ENCODE results near the gene SOX18. TPM values are rescaled to one million over a fixed set of nuclear protein-coding genes. Genes with fewer than 3 reads are reported as not detected.

The SOX18 gene
- total and polyA plus RNA-seq, 2 of the 13 experiments (the other 11 are each of a cell fraction or from before 2014, with no cell fraction given): 1.6 to 1.9 TPM

GRCh38 chr20:64037199-64037497, 12.3 kb downstream of the SOX18 start (continued):
- no peak for TF ChIP-seq ZNF737 (CRISPR knock-in tag; IDR thresholded peaks at IDR 0.05; ENCODE audit: borderline replicate concordance)
- TF ChIP-seq ZNF678 (CRISPR knock-in tag; IDR thresholded peaks at IDR 0.05): peak; percentile 6; the same call in 1 of the 2 replicates
- TF ChIP-seq, protein P1, sequence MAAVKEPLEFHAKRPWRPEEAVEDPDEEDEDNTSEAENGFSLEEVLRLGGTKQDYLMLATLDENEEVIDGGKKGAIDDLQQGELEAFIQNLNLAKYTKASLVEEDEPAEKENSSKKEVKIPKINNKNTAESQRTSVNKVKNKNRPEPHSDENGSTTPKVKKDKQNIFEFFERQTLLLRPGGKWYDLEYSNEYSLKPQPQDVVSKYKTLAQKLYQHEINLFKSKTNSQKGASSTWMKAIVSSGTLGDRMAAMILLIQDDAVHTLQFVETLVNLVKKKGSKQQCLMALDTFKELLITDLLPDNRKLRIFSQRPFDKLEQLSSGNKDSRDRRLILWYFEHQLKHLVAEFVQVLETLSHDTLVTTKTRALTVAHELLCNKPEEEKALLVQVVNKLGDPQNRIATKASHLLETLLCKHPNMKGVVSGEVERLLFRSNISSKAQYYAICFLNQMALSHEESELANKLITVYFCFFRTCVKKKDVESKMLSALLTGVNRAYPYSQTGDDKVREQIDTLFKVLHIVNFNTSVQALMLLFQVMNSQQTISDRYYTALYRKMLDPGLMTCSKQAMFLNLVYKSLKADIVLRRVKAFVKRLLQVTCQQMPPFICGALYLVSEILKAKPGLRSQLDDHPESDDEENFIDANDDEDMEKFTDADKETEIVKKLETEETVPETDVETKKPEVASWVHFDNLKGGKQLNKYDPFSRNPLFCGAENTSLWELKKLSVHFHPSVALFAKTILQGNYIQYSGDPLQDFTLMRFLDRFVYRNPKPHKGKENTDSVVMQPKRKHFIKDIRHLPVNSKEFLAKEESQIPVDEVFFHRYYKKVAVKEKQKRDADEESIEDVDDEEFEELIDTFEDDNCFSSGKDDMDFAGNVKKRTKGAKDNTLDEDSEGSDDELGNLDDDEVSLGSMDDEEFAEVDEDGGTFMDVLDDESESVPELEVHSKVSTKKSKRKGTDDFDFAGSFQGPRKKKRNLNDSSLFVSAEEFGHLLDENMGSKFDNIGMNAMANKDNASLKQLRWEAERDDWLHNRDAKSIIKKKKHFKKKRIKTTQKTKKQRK (IDR thresholded peaks at IDR 0.05; ENCODE audit: low read length): no peak
- no peak for TF ChIP-seq ZBTB46 (CRISPR knock-in tag; IDR thresholded peaks at IDR 0.05; ENCODE audit: borderline replicate concordance)
- TF ChIP-seq ZNF260 (CRISPR knock-in tag; IDR thresholded peaks at IDR 0.05; ENCODE audit: borderline replicate concordance, low read depth): peak; percentile 55; the same call in 1 of the 2 replicates
- TF ChIP-seq ZNF503 (CRISPR knock-in tag; IDR thresholded peaks at IDR 0.05): no peak
- TF ChIP-seq NONO (IDR thresholded peaks at IDR 0.05): no peak
- TF ChIP-seq NONO (CRISPR knock-in tag; conservative IDR thresholded peaks at IDR 0.05): no peak
- no peak for TF ChIP-seq ETV5 (CRISPR knock-in tag; IDR thresholded peaks at IDR 0.05; ENCODE audit: borderline replicate concordance)
- TF ChIP-seq, protein P2, sequence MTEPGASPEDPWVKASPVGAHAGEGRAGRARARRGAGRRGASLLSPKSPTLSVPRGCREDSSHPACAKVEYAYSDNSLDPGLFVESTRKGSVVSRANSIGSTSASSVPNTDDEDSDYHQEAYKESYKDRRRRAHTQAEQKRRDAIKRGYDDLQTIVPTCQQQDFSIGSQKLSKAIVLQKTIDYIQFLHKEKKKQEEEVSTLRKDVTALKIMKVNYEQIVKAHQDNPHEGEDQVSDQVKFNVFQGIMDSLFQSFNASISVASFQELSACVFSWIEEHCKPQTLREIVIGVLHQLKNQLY (CRISPR knock-in tag; IDR thresholded peaks at IDR 0.05): no peak
- no peak for TF ChIP-seq CC2D1A (CRISPR knock-in tag; IDR thresholded peaks at IDR 0.05)
- no peak for TF ChIP-seq ADNP (CRISPR knock-in tag; IDR thresholded peaks at IDR 0.05)
- no peak for TF ChIP-seq GABPB1 (CRISPR knock-in tag; IDR thresholded peaks at IDR 0.05)
- TF ChIP-seq HES4 (CRISPR knock-in tag; IDR thresholded peaks at IDR 0.05; ENCODE audit: borderline replicate concordance): no peak
- no peak for TF ChIP-seq STAG1 (CRISPR knock-in tag; IDR thresholded peaks at IDR 0.05)
- no peak for TF ChIP-seq ZFP1 (CRISPR knock-in tag; IDR thresholded peaks at IDR 0.05)
- 0 out of 2 replicates have a peak, but pooled peaks have one; percentile 61 for TF ChIP-seq MEIS1 (CRISPR knock-in tag; IDR thresholded peaks at IDR 0.05; ENCODE audit: borderline replicate concordance)
- TF ChIP-seq, protein P3, sequence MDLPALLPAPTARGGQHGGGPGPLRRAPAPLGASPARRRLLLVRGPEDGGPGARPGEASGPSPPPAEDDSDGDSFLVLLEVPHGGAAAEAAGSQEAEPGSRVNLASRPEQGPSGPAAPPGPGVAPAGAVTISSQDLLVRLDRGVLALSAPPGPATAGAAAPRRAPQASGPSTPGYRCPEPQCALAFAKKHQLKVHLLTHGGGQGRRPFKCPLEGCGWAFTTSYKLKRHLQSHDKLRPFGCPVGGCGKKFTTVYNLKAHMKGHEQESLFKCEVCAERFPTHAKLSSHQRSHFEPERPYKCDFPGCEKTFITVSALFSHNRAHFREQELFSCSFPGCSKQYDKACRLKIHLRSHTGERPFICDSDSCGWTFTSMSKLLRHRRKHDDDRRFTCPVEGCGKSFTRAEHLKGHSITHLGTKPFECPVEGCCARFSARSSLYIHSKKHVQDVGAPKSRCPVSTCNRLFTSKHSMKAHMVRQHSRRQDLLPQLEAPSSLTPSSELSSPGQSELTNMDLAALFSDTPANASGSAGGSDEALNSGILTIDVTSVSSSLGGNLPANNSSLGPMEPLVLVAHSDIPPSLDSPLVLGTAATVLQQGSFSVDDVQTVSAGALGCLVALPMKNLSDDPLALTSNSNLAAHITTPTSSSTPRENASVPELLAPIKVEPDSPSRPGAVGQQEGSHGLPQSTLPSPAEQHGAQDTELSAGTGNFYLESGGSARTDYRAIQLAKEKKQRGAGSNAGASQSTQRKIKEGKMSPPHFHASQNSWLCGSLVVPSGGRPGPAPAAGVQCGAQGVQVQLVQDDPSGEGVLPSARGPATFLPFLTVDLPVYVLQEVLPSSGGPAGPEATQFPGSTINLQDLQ (CRISPR knock-in tag; IDR thresholded peaks at IDR 0.05): no peak
- no peak for TF ChIP-seq PITX1 (CRISPR knock-in tag; IDR thresholded peaks at IDR 0.05)
- no peak for TF ChIP-seq FOXC1 (CRISPR knock-in tag; IDR thresholded peaks at IDR 0.05; ENCODE audit: borderline replicate concordance)
- TF ChIP-seq ZFY (CRISPR knock-in tag; IDR thresholded peaks at IDR 0.05): no peak
- 0 out of 2 replicates have a peak, but pooled peaks have one; percentile 48 for TF ChIP-seq ZNF138 (CRISPR knock-in tag; IDR thresholded peaks at IDR 0.05; ENCODE audit: low read depth)

Data from HepG2 (cell line).